Skeletal muscle satellite cell (primary cell): ENCODE measurements around the gene MALL.

ENCODE experiments used
- H3K27me3 ChIP-seq: 2 replicates; pipeline ENCODE4 v1.7.0; 2013; ENCODE audit warnings: low read length; ENCODE audit not compliant: control insufficient read depth, insufficient read depth
- H3K36me3 ChIP-seq: 2 replicates; pipeline ENCODE4 v1.7.0; 2013; ENCODE audit warnings: mild to moderate bottlenecking, control low read depth, low read length; ENCODE audit not compliant: insufficient read depth
- H3K4me1 ChIP-seq: 2 replicates; pipeline ENCODE4 v1.7.0; 2013; ENCODE audit warnings: low read length; ENCODE audit not compliant: control insufficient read depth, insufficient read depth
- H3K4me2 ChIP-seq: 2 replicates; pipeline ENCODE4 v1.7.0; 2013; ENCODE audit warnings: mild to moderate bottlenecking, low read length
- H3K4me3 ChIP-seq: 2 replicates; pipeline ENCODE4 v1.7.0; 2013; ENCODE audit warnings: low read length
- H3K9ac ChIP-seq: 2 replicates; pipeline ENCODE4 v1.7.0; 2013; ENCODE audit warnings: mild to moderate bottlenecking, low read depth, low read length, moderate library complexity
- H3K9me3 ChIP-seq: replicated peaks from 2 replicates; pipeline ENCODE4 v1.7.0; 2013; ENCODE audit warnings: mild to moderate bottlenecking, control low read depth, low read length

MALL gene

GRCh38 chr2:110134025-110134424 is 18.4 kb upstream of the MALL start:
- Histone ChIP-seq H3K4me1 (no peaks in the 10 kb centered on the region), H3K4me2 (no peak overlapping the region), H3K36me3 (no peaks in the 10 kb centered on the region), H3K9me3 (peaks cover 4% of the 10 kb centered on the region), H3K27me3 (no peaks in the 10 kb centered on the region), H3K4me3 (no peak overlapping the region), H3K9ac (no peak overlapping the region)

DNA sequence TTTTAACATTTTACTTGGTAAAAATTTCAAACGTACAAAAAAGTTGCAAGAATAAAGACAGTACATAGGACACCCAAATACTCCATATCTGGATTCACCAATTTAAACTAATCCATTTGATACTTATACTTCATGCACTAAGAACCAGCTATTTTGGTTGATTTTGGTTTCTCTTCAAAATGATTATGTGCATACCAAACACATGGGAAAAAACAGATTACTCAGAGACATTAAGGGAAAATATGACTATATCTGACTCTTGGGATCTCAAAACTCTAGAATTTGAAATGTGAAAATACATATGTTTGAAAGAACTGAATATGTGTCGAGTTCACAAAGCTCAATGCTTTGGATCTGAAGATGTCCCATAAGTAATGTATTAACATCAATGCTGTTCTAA is 15.5 kb upstream of the MALL start:
- Histone ChIP-seq H3K36me3 (no peaks in the 10 kb centered on the region), H3K27me3 (no peaks in the 10 kb centered on the region), H3K4me3 (no peak overlapping the region), H3K9ac (no peak overlapping the region), H3K4me1 (peaks cover 9% of the 10 kb centered on the region), H3K9me3 (peaks cover 4% of the 10 kb centered on the region), H3K4me2 (no peak overlapping the region)

- Histone ChIP-seq H3K9ac (no peak overlapping the region), H3K36me3 (no peaks in the 10 kb centered on the region), H3K27me3 (no peaks in the 10 kb centered on the region), H3K4me2 (no peak overlapping the region), H3K4me1 (peaks cover 14% of the 10 kb centered on the region), H3K9me3 (peaks cover 4% of the 10 kb centered on the region), H3K4me3 (no peak overlapping the region)
Measured at GRCh38 chr2:110130757-110131156, 15.1 kb upstream of the MALL start.

GRCh38 chr2:110126906-110127305 is 11.3 kb upstream of the MALL start:
- no peaks in the 10 kb centered on the region for H3K36me3 ChIP-seq

DNA sequence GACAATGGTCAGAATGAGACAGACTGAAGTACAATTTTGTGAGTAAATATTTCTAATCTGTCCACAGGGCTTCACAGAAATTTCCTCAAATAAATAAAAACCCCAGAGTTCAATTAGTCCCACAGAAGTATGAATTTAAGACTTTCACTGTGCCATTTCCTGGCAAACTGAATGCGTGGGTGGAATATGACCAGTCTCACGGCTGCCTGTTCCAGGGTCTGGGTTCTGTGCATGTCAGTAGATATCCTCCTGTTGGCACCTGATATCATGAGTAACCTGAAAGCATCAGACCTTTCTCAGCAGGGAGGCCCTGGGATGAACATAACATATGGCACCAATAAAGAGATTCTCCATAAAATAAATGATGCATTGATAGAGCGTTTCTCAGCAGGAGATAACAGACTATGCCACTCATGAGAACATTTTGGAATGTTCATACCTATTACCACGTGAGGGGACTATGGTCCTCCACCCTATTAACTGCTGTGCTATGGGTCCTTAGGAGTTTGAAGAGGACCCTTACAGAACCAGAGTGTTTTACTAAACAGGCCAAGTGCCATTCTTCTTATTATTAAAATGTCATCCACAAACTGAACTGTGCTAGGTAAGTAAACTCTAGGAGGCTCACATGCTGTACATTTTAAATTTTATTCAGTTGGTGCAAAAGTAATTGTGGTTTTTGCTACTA is 10.6 kb upstream of the MALL start:
- Histone ChIP-seq H3K4me2 (peak overlapping the region; percentile 51), H3K4me3 (no peak overlapping the region), H3K27me3 (no peaks in the 10 kb centered on the region), H3K9ac (peak overlapping the region; percentile 48), H3K4me1 (peaks cover 27% of the 10 kb centered on the region), H3K9me3 (no peaks in the 10 kb centered on the region), H3K36me3 (no peaks in the 10 kb centered on the region)

More at GRCh38 chr2:110126906-110127305, 11.3 kb upstream of the MALL start:
- Histone ChIP-seq H3K27me3 (no peaks in the 10 kb centered on the region), H3K4me3 (no peak overlapping the region), H3K4me1 (peaks cover 27% of the 10 kb centered on the region), H3K4me2 (no peak overlapping the region), H3K9ac (no peak overlapping the region), H3K9me3 (no peaks in the 10 kb centered on the region)

DNA sequence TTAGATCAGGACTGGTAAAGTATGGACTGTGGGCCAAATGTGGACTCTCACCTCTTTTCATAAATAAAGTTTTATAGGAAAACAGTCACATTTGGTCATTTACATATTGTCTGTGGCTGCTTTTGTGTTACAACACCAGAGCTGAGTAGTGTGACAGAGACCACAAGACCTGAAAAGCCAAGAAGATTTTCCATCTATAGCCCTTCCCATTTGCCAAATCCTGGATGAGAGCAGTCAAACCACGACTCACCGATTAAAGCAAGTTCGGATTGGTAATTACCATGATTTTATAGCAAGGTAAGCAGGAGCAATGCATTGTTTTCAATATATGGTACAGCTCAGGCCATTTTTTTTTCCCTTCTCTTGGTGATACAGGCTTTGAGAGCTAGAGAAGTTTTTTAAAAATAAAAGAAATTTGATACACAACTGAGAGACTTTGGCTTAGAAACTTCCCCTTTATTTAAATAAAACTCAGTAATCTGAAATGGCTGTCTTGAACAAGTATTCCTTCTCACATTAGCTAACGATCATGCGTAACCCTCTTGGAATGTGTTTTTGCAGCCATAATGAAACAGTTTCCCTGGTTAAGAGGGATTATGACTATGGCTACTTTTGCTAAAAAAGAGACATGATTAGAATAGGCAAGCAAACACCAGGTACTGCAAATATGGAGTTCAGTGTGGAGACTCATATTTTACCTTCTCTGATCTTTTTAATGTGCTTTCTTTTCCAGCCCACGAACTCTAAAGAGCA is 9.5 kb upstream of the MALL start:
- Histone ChIP-seq H3K9ac (peak overlapping the region; percentile 48), H3K4me1 (peaks cover 27% of the 10 kb centered on the region), H3K36me3 (no peaks in the 10 kb centered on the region), H3K27me3 (no peaks in the 10 kb centered on the region), H3K4me2 (peak overlapping the region; percentile 51), H3K9me3 (no peaks in the 10 kb centered on the region), H3K4me3 (no peak overlapping the region)

GRCh38 chr2:110124038-110124825 is 8.6 kb upstream of the MALL start:
- H3K4me2 ChIP-seq, result no peak overlapping the region
- H3K36me3 ChIP-seq, result no peaks in the 10 kb centered on the region
- H3K4me3 ChIP-seq, result no peak overlapping the region
- H3K4me1 ChIP-seq, result peaks cover 27% of the 10 kb centered on the region
- no peaks in the 10 kb centered on the region for H3K9me3 ChIP-seq
- no peaks in the 10 kb centered on the region for H3K27me3 ChIP-seq
- H3K9ac ChIP-seq, result no peak overlapping the region

DNA sequence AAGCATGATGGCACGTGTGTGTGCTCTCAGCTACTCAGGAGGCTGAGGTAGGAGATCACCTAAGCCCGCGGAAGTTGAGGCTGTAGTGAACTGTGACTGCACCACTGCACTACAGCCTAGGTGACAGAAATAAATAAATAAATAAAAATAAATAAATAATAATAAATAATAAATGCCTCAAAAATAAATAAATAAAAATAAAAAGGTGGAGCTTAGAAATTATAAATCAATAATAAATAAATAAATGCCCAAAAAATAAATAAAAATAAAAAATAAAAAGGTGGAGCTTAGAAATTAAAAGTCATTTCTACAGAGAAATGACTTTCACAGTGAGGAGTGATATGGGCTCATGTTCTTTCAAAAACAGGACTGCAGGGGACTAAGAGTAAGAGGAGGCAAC is 6.0 kb upstream of the MALL start:
- no peaks in the 10 kb centered on the region for H3K27me3 ChIP-seq
- peaks cover 22% of the 10 kb centered on the region for H3K4me1 ChIP-seq
- no peak overlapping the region for H3K4me2 ChIP-seq
- H3K9me3 ChIP-seq, result no peaks in the 10 kb centered on the region
- H3K4me3 ChIP-seq, result no peak overlapping the region
- H3K36me3 ChIP-seq, result no peaks in the 10 kb centered on the region
- H3K9ac ChIP-seq, result no peak overlapping the region

- Histone ChIP-seq H3K9me3 (no peaks in the 10 kb centered on the region), H3K4me3 (no peak overlapping the region), H3K9ac (no peak overlapping the region), H3K36me3 (no peaks in the 10 kb centered on the region), H3K27me3 (no peaks in the 10 kb centered on the region), H3K4me1 (peaks cover 19% of the 10 kb centered on the region), H3K4me2 (no peak overlapping the region)
Measured at GRCh38 chr2:110121052-110121334, 5.4 kb upstream of the MALL start.

DNA sequence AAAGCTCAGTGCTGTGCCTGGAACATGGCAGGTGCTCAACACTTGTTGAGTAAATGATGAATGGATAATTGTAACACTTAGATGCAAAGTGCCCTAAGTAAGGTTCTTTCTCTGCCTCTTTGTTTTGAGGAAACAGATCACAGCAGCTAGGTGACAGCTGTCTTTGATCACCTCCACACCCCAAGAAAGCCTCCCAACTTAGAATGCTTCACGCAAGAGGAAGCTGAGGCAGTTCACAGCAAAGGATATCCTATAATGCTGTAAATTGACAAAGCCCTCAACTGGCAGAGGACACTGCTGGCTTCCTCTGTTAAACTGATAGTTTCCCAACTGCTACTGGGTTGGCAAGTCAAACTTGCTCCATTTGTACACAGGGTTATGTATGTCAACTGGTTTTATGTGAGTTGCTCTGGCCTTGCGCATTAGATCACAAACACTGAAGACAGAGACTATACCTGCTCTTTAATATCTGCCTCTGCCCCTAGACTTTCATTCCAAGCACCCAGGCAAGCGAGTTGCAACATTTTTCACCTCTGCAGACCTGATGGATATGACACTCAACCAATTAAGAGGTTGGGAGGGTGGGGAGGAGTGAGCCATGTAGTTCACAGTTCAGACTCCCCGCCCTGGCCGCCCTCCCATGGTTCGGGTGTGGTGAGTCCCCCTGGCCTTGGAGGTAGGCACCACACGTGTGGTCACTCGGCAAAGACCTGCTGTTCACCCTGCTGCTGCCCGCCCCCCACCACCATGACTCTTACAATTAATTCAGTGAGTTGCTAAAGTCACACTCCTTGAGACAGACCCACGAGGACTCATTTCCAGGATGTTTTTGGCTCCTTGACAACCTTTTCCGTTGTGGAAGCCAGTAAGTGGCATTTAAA is 4.8 kb upstream of the MALL start:
- Histone ChIP-seq H3K4me1 (peaks cover 19% of the 10 kb centered on the region), H3K9ac (no peak overlapping the region), H3K4me3 (no peak overlapping the region), H3K36me3 (no peaks in the 10 kb centered on the region), H3K4me2 (no peak overlapping the region), H3K9me3 (no peaks in the 10 kb centered on the region), H3K27me3 (no peaks in the 10 kb centered on the region)
